GOT3 (cell line): ENCODE measurements around the gene SPDYE17.
"Not testable (repeated sequence)": the region's sequence is repeated elsewhere in the genome, so short reads cannot be mapped to it uniquely, and the experiment has no call there.

Experiments used
- DNase-seq: peaks from one replicate; lab custom pipeline; 2025; ENCODE audit warnings: mixed read lengths; lab: John Stamatoyannopoulos, UW

The SPDYE17 gene

DNA sequence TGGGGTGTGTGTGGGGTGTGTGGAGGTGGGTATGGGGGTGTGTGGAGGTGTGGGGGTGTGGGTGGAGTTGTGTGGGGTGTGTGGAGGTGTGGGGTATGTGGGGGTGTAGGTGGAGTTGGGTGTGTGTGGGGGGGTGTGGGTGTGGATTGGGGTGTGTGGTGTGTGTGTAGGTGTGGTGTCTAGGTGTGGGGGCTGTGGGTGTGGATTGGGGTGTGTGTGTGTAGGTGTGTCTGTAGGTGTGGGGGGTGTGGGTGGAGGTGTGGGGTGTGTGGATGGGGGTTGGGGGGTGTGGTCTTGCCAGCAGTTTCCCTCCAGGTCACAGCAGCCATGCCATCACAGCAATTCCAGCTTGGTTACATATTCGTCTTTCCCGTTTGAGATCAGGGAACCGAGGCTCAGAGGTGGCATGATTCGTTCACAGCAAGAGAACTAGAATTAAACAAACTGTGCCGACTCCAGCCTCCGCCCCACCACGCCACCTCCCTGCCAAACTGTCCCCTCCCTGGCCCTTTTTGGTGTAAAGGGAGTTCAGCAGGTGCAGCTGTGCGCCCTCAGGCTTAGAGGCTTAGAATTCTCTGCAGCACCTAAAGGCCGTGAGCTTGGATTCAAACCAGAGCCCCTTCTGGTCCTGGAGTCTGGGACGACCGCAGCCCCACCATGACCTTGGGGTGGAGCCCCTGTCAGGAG, 33.3 kb downstream of the SPDYE17 start:
- not testable (repeated sequence) for DNase-seq

DNA sequence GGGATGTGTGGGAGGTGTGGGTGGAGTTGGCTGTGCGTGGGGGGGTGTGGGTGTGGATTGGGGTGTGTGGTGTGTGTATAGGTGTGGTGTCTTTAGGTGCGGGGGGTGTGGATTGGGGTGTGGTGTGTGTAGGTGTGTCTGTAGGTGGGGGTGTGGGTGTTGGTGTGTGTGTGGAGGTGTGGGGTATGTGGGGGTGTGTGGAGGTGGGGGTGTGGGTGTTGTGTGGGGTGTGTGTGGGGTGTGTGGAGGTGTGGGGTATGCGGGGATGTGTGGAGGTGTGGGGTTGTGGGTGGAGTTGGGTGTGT, 33.9 kb downstream of the SPDYE17 start:
- DNase-seq, result no peak

DNA sequence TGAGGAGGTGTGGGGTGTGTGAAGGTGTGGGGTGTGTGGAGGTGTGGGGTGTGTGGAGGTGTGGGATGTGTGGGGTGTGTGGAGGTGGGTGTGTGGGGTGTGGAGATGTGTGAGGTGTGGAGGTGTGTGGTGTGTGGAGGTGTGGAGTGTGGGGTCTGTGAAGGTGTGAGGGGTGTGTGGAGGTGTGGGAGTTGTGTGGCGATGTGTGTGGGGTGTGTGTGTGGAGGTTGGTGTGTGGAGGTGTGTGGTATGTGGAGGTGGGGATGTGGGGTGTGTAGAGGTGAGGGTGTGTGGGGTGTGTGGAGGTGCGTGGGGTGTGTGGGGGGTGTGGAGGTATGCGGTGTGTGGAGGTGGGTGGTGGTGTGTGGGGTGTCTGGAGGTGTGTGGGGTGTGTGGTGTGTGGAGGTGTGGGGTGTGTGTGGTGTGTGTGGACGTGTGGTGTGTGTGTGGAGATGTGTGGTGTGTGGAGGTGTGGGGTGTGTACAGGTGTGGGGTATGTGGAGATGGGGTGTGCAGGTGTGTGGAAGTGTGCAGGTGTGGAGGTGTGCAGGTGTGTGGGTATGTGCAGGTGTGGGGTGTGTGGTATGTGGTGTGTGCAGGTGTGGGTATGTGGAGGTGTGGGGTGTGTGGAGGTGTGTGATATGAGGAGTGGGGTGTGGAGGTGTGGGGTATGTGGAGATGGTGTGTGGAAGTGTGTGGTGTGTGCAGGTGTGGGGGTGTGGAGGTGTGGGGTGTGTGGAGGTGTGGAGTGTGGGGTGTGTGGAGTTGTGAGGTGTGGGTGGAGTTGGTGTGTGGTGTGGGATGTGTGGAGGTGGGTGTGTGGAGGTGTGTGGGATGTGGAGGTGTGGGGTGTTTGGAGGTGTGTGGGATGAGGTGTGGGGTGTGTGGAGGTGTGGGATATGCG, 34.5 kb downstream of the SPDYE17 start:
- DNase-seq, result no peak

DNA sequence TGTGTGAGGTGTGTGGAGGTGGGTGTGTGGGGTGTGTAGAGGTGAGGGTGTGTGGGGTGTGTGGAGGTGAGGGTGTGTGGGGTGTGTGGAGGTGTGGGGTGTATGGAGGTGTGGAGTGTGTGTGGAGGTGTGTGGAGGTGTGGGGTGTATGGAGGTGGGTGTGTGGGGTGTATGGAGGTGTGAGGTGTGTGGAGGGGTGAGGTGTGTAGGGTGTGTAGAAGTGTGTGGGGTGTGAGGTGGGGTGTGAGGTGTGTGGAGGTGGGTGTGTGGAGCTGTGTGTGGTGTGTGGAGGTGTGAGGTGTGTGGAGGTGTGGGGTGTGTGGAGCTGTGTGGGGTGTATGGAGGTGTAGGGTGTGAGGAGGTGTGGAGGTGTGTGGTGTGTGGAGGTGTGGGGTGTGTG, 35.2 kb downstream of the SPDYE17 start:
- DNase-seq, result not testable (repeated sequence)

DNA sequence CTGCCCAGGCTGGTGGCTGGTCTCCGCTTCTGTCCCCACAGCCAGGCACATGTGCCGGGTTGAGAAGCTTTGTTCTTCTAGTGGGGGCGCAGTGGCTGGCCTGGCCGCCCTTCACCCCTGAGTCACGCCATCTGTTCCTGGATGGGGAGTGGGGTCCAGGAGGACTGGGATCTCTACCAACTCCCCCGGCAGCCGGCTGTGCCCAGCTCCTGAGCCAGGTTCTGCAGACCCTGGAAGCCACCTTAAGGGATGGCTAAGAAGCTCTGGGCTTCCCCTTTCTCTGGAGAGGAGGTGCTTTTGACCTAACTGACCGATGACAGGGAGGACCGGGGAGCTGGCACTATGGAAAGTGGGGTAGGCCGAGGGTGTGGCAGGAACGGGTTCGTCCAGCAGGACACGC, 37.9 kb downstream of the SPDYE17 start:
- not testable (repeated sequence) for DNase-seq

DNA sequence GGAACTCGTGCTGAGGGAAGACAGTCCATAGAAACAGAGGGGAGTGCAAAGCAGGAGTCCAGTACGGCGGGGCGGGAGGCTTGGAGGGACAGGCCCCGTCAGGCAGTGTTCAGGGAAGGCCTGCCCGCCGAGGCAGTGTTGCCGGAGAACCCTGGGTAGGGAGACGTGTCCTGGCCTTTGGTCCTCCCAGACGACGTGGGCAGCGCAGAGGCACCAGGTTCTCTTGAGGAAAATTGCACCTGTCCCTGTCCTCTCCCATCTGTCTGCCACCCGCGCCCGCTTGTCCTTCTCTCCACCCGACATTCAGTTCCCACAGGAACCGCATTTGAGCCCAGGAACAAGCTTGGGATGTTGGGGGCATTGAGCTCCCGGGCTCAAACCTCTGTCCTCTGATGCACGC, 38.3 kb downstream of the SPDYE17 start:
- not testable (repeated sequence) for DNase-seq

DNA sequence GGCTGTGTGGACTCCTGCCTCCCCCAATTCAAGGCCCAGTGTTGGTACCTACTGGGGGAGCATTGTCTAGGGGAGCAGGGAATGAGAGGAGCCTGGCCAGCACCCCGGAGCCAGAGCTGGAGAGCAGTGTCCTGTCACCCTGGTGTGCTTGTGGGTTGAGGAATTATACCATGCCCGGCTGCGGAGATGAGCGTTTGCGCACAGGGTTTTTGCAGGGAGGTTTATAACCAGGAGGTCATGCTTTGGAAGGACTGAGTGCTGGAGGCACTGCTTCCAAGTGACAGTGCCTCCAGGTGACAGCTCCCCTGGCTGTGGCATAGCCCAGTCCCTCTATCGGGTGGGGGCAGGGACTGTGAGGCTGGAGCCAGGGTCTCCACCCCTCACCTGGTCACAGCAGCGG, 39.3 kb downstream of the SPDYE17 start:
- DNase-seq, result not testable (repeated sequence)

DNA sequence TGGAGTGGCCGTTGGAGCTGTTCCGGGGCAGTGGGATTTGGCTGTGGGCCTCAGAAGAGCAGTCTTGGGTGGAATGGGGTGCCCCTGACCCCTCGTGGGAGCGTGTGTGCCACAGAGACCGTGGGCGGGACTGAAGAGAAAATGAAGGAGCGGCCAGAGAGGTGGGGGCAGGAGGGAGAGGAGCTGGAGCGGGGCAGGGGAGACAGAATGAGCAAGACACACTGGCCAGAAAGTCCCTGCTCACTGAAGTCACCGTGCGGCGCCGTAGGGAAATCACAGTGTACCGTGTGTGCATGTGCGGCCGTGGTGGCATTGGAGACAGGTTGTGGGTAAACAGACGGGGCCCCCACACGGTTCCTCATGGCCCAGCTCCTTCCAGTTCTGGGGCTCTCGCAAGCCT, 40.0 kb downstream of the SPDYE17 start:
- not testable (repeated sequence) for DNase-seq

DNA sequence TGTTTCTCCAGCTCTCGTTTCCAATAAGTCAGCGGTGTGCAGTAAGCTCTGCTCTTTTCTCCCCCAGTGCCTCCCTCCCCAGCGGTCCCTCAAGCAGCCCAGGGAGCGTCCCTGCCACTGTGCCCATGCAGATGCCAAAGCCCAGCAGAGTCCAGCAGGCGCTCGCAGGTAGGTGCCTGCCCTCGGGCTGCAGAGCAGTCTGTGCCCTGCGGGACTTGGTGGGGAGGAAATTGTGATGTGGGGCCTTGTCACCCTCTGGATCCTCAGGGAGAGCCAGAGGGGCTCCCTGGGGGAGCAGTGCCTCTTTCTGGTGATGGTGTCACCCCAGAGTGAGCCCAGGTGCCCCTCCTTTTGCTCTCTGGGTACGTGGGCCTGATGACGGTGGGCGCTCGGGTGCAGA, 42.0 kb downstream of the SPDYE17 start:
- not testable (repeated sequence) for DNase-seq

DNA sequence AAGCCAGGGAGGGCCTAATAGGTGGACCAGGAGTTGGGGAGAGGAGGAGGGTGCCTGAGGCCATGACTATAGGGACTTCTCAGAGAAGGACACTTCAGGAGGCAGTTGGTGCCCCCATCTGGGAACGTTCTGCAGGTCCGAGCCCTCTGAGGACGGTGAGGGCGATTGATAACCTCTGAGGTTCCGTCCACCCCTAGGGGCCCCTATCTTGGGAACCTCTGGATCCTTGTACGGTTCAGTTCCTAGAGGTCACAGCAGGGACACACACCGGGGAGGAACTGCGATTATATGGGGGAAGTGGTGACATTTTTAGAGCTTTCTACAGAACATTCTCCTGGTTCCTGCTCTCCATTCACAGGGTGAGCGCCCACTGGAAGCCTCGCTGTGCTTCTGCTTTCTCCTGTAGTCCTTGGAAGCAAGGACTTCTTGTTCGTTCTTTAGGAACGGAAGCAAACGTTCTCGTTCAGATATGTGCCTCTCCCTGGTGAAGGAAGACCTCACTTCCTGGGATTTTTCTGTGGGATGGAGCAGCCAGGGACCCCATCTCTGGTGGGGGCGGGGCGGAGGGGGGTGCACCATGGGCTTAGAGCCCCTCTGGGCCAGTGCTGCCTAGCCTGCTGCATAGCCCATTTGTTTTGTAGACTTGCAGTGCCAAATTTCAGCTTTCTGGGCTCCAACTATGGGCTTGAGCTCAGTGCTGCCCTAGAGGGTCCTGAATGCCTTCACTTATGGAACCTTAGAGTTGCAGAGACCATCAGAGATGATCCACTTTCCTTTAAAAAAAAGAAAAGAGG, 46.0 kb downstream of the SPDYE17 start:
- DNase-seq, result not testable (repeated sequence)

DNA sequence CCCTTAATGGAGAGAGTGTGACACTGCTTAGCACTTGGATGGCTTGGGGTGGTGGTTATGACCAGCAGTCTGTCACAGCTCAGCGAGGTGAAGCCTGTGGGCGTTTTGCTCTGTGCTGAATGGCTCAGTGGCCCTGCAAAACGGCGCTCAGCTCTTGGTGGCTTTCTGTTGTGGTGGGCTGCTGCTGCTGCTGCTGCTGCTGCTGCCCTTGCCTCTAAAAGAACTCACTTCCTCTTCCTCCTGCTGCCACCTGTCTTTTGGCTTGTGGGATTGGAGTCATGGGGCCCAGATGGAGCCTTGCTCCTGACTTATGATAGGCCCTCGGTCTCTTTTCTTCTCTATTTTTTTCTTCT, 47.4 kb downstream of the SPDYE17 start:
- not testable (repeated sequence) for DNase-seq

DNA sequence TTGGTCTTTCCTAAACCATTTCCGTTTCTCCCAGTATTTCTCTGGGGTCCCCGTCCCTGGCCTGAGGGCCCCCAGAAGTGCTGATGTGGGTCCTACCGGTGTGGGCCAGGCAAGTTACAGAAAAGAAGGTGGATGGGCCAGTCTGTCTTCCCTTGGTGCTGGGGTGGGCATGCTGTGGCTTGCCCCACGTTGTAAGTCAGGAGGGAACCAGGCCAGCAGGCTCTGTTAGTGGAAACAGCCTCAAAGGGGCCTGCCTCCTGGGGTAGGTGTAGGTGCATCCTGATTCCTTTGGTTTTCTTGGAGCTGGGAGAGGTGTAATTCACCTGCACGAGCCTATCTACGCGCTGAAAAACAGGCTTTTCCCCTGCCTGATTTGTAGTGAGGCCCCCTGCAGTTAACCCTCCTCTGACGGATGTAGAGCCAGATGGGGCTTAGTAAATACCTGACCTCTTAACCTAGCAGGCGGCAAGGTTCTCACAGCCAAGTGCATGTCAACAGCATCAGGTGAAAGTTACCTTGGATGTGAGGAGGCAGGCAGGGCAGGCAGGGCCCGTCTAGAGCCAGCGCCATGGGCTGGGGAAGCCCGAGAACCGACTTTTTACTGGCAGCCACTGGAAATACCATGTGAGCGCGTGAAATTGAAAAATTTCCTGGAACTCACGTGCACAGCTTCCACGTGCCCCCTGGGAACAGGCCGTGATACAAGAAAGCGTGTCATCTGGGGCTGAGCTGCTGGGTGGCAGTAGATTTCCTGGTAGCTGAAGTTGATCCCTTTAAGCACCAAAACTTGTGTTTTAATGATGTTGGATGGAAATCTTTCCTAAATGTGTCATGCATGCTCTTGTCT, 48.0 kb downstream of the SPDYE17 start:
- DNase-seq, result not testable (repeated sequence)

DNA sequence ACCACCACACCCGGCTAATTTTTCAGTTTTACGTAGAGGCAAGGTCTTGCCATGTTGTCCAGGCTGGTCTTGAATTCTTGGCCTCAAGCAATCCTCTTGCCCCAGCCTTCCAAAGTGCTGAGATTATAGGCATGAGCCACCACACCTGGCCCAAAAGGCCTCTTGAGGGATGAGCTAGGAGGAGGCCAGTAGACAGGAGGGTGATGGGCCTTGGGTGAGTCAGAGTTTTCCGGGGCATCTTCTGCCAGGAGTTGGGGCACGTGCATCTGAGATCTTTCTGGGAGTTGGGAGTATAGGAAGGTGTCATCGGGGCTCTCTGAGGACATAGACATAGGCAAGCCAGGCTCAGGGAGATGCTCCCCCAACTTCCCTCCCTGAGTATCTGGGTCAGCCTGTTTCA, 48.8 kb downstream of the SPDYE17 start:
- not testable (repeated sequence) for DNase-seq

DNA sequence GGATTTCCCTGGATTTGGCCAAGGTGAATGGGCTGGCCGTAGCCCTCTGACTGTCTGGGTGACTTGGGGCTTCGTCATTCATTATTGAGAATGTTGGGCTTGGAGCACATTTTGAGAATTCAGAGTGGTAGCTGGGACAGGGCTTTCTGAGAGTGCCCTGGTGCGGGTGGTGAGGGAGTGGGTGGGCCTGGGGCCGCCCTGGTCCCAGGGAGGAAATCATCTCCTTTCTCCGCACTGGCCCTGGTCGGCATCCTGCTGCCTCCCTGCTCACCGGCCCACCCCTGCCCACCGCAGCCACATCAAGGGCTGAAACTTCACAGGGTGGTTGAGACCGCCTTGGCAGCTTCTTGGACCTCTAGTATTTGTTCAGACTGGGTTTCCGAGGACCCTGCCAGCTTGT, 49.7 kb downstream of the SPDYE17 start:
- not testable (repeated sequence) for DNase-seq

DNA sequence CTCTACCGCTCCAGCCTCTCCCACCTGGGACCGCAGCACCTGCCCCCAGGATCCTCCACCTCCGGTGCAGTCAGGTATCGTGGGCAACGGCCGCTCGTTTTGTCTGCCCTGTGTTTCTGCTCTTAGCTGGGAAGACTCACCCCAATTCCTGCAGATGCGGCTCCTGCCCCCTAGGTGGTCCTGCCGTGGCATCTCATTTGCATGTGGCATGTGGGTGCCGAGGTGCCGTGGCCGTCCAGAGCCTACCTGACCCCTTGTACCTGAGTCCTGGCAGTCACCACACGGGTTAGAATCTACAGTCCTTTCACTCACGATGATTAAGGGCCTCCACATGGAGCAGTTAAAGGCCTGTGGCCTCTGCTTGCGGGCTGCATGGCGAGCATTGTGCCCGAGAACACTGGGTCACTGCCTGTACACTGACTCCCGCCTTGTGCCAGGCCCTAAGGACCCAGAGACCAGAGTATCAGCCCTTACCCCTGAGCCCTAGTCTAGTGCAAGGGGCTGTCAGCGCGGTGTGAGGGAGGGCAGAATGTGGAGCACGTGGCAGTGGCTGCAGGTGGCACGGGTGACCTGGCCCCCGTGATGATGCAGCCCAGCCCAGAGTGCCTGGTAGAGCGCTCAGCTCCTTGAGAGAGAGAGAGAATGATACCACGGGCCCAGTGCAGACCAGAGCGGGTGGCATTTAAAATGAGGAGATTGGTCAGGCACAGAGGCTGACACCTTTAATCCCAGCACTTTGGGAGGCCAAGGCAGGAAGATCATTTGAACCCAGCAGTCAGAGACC, 50.8 kb downstream of the SPDYE17 start:
- not testable (repeated sequence) for DNase-seq

DNA sequence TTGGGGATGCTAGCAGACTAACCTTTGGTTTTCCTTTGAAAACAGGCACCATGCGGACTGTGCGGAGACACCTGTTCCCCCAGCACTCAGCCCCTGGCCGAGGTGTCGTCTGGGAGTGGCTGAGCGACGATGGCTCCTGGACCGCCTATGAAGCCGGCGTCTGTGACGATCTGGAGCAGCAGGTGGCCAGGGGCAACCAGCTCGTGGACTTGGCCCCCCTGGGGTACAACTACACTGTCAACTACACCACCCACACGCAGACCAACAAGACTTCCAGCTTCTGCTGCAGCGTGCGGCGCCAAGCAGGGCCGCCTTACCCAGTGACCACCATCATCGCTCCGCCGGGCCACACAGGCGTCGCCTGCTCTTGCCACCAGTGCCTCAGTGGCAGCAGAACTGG, 51.6 kb downstream of the SPDYE17 start:
- DNase-seq, result not testable (repeated sequence)

DNA sequence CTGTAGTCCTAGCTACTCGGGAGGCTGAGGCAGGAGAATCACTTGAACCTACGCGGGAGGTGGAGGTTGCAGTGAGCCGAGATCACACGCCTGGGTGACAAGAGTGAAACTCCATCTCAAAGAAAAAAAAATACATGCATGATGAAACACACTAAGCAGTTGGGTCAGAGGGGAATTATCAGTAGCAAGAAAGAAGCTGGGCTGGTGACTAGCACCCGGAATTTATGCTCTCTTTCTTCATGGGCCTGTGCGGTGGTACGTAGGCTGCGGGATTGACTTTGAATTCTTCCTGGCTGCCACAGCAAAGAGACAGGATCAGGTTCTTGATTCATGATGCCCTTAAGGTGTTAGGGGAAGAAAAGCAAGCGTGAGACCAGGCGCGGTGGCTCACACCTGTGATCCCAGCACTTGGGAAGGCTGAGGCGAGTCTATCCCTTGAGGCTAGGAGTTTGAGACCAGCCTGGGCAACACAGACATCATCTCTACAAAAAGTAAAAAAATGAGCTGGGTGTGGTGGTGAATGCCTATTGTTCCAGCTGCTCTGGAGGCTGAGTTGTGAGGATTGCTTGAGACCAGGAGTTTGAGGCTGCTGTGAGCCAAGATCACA, 54.3 kb downstream of the SPDYE17 start:
- DNase-seq, result not testable (repeated sequence)

DNA sequence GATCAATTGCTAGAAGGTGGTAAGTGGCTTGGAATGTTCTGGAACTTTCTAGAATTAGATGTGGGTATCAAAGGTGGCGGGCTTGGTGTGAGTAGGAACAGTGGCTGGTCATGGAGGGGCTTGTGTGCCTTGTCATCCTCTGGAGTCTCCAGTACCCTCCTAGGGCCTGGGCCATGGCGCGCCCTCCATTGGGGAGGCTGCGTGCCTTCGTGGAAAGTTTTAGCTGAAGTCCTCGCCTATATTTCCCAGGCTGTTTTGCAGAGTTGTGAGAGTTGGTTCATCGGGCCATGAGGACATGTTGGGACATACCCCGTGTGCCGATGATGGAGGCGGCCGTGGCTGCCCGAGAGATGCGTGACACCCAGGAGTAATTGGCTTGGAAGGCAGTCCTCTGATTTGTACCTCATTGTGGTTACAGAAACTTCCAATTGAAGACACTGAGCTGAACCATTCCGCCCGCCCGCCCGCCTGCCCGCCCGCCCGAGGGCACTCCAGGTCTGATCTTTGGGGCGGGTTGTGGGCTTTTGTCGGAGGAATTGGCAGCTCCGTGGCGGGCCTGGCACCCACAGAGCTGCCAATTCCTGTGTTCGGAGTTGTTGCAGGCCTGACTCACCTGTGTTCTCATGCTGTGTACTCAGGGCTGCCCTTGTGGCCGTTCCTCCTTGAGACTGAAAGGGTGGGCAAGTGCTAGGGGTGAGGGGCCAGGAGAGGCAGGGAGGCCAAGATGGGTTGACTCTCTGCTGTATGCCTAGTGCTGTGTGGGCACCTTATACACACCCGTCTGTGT, 57.2 kb downstream of the SPDYE17 start:
- DNase-seq, result not testable (repeated sequence)

DNA sequence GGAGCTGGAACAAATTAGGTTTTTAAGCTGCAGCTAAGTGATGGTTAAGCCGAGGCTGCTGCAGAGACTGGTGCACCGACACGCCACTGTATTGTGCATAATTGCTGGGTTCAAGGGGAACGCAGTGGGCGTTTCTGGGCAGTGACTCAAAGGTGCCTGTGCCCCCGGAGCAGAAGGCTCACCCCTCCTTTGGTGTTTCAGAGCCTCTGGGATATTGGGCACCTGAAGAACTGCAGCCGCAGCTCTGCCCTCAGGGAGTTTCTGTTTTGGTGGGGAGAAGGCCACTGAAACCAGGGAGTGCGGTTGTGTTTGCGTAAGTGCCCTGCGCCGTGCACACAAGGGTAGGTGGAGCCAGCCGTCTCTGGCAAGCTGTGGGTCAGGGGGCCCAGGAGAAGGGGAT, 57.8 kb downstream of the SPDYE17 start:
- DNase-seq, result not testable (repeated sequence)

DNA sequence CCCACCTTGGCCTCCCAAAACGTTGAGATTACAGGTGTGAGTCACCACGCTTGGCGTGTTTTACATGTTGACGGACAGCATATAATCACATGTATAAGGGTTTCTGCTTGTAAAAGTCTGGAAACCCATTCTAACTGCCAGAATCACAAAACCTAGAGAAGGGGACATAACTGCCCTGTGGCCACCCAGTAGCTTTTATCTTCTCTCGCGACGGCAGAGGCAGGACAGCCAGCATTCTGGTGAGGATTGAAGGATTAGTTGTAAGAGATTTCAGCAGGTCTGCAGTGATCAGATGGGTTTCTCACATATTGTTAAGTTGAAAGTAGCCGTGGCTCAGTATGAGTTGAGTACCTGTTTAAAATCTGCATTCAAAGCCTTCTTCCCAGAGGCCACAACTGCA, 59.8 kb downstream of the SPDYE17 start:
- DNase-seq, result not testable (repeated sequence)
